GM21786 (cell line): ENCODE measurements around the gene SMURF1.
"Not testable (repeated sequence)": the region's sequence is repeated elsewhere in the genome, so short reads cannot be mapped to it uniquely, and the experiment has no call there.

Experiments
- ATAC-seq: cut with Tn5 transposase; IDR thresholded peaks from one replicate; pipeline ENCODE4 v1.9.1; 2021; ENCODE audit not compliant: unreplicated experiment

The SMURF1 gene

GRCh38 chr7:99143853-99144672, at the start of gene SMURF1:
TSS of gene SMURF1 (minus strand) at chr7:99144108. CDS start at chr7:99143780, 328 bp downstream.
- peak; percentile 60 for ATAC-seq

- ATAC-seq: peak; percentile 69
These were observed 48.1 kb upstream of the SMURF1 start for GRCh38 chr7:99191869-99192596.

GRCh38 chr7:99190359-99191009, 46.6 kb upstream of the SMURF1 start:
- ATAC-seq: no peak

GRCh38 chr7:99189222-99189621, 45.3 kb upstream of the SMURF1 start:
- ATAC-seq: no peak

GRCh38 chr7:99188221-99188620, 44.3 kb upstream of the SMURF1 start:
- ATAC-seq: no peak

GRCh38 chr7:99184532-99185218, 40.8 kb upstream of the SMURF1 start:
- ATAC-seq: no peak

GRCh38 chr7:99180067-99180650, 36.3 kb upstream of the SMURF1 start:
- no peak for ATAC-seq

- no peak for ATAC-seq
These were observed 33.3 kb upstream of the SMURF1 start for GRCh38 chr7:99177165-99177564.

- ATAC-seq: no peak
These were observed 29.9 kb upstream of the SMURF1 start for GRCh38 chr7:99173787-99174186.

GRCh38 chr7:99171731-99172130, 27.8 kb upstream of the SMURF1 start:
- no peak for ATAC-seq

GRCh38 chr7:99170730-99171074, 26.8 kb upstream of the SMURF1 start:
- ATAC-seq: no peak

GRCh38 chr7:99170065-99170729, 26.3 kb upstream of the SMURF1 start:
- no peak for ATAC-seq

- ATAC-seq: no peak
These were observed 23.2 kb upstream of the SMURF1 start for GRCh38 chr7:99167072-99167471.

GRCh38 chr7:99165816-99166215, 21.9 kb upstream of the SMURF1 start:
- ATAC-seq: no peak

- not testable (repeated sequence) for ATAC-seq
These were observed 19.8 kb upstream of the SMURF1 start for GRCh38 chr7:99163669-99164068.

- no peak for ATAC-seq
These were observed 12.7 kb upstream of the SMURF1 start for GRCh38 chr7:99156649-99157048.

- no peak for ATAC-seq
These were observed 11.3 kb upstream of the SMURF1 start for GRCh38 chr7:99155211-99155610.

GRCh38 chr7:99146979-99147378, 3.1 kb upstream of the SMURF1 start:
- ATAC-seq: no peak

- peak; percentile 29 for ATAC-seq
These were observed 421 bp downstream of the SMURF1 start for GRCh38 chr7:99143521-99143852.

- no peak for ATAC-seq
These were observed 984 bp downstream of the SMURF1 start for GRCh38 chr7:99142727-99143520.
